Smooth muscle cell (in vitro differentiated cells): Measurements from ENCODE around the gene TSPAN19. TPM values are rescaled to one million over a fixed set of nuclear protein-coding genes. Genes with fewer than 3 reads are reported as not detected.

Source experiments
- DNase-seq: peaks from one replicate; lab custom pipeline; 2025; ENCODE audit not compliant: unreplicated experiment; lab: John Stamatoyannopoulos, UW
- H2AFZ ChIP-seq: fragments of 200-600 bp; sonication (generic); 2 replicates; pipeline ENCODE4 v1.6.0; 2016; ENCODE audit warnings: antibody characterized with exemption, low read depth, mild to moderate bottlenecking
- H3F3A ChIP-seq: fragments of 200-600 bp; sonication (generic); 2 replicates; pipeline ENCODE4 v1.6.0; 2017; ENCODE audit warnings: antibody characterized with exemption, low read depth
- H3K27ac ChIP-seq: fragments of 200-600 bp; sonication (generic); 2 replicates; pipeline ENCODE4 v1.5.1; 2016; ENCODE audit warnings: low read depth, mild to moderate bottlenecking
- H3K27me3 ChIP-seq: fragments of 200-600 bp; sonication (generic); 2 replicates; pipeline ENCODE4 v1.6.1; 2016; ENCODE audit warnings: low read depth, mild to moderate bottlenecking
- H3K36me3 ChIP-seq: fragments of 200-600 bp; sonication (generic); 2 replicates; pipeline ENCODE4 v1.5.1; 2016; ENCODE audit warnings: low read depth
- H3K4me1 ChIP-seq: fragments of 200-600 bp; sonication (generic); 2 replicates; pipeline ENCODE4 v1.5.1; 2016; ENCODE audit warnings: low read depth
- H3K4me2 ChIP-seq: fragments of 200-600 bp; sonication (generic); 2 replicates; pipeline ENCODE4 v1.6.0; 2016; ENCODE audit warnings: mild to moderate bottlenecking
- H3K4me3 ChIP-seq: fragments of 200-600 bp; sonication (generic); 2 replicates; pipeline ENCODE4 v1.5.1; 2016; ENCODE audit warnings: mild to moderate bottlenecking
- H3K79me2 ChIP-seq: fragments of 200-600 bp; sonication (generic); 2 replicates; pipeline ENCODE4 v1.6.0; 2016; ENCODE audit warnings: low read depth, mild to moderate bottlenecking
- H3K9ac ChIP-seq: fragments of 200-600 bp; sonication (generic); 2 replicates; pipeline ENCODE4 v1.6.0; 2016; ENCODE audit warnings: low read depth
- H3K9me3 ChIP-seq: fragments of 200-600 bp; sonication (generic); replicated peaks from 2 replicates; pipeline ENCODE4 v1.5.1; 2016; ENCODE audit warnings: low read depth
- H4K20me1 ChIP-seq: fragments of 200-600 bp; sonication (generic); 2 replicates; pipeline ENCODE4 v1.6.0; 2016; ENCODE audit warnings: low read depth
- CTCF ChIP-seq: fragments of 200-600 bp; sonication (generic); IDR thresholded peaks from 2 replicates; pipeline ENCODE4 v1.5.1; 2017; ENCODE audit warnings: borderline replicate concordance, mild to moderate bottlenecking, antibody characterized with exemption; ENCODE audit not compliant: insufficient read depth, poor library complexity, severe bottlenecking
- WGBS: methylation state at CpG from one replicate; pipeline ENCODE4 v1.1.7; 2016; ENCODE audit warnings: low lambda C conversion rate; 5-methylcytosine and 5-hydroxymethylcytosine counted together
- polyA plus RNA-seq: library from polyadenylated mRNA; unstranded; fragments of >200 nt; fragmentation: Nextera tagmentation; extraction: Ambion mirVana; gene quantifications from 2 replicates; pipeline ENCODE4 v1.2.1, GENCODE V29; 2016
- total RNA-seq: library from RNA; depleted of rRNA; stranded (reverse); fragments of >200 nt; gene quantifications from 2 replicates; pipeline ENCODE4 v1.2.3, GENCODE V29; 2014

The TSPAN19 gene
- total and polyA plus RNA-seq, 2 experiments from 2014 or later: not detected

DNA sequence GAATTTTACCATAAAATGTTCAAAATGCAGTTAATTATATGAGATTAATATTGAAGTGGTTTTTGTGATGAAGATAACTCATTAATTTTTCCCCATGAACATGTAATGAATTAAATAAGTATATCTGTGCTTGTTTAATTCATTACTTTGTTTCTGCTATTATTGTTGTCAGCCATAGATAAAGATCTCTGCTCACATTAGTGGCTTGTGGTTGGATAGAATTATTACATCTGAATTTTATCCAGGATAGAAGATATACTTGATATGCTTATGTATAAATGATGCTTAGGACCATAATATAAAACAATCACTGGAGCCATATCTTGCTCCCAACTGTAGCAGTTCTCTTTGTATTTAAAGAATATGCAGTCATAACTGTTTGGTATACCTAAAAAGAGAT is 18.5 kb downstream of the TSPAN19 start:
- H3K27ac ChIP-seq: no peak overlapping the region
- no peaks in the 10 kb centered on the region for H3K27me3 ChIP-seq
- H3K9me3 ChIP-seq: no peaks in the 10 kb centered on the region
- no peak overlapping the region for H3K4me2 ChIP-seq
- DNase-seq: no peak
- no peaks in the 10 kb centered on the region for H3K4me1 ChIP-seq
- no peak overlapping the region for H2AFZ ChIP-seq
- H3F3A ChIP-seq: no peaks in the 10 kb centered on the region
- no peaks in the 10 kb centered on the region for H4K20me1 ChIP-seq
- no peak for TF ChIP-seq CTCF
- H3K36me3 ChIP-seq: no peaks in the 10 kb centered on the region
- no peaks in the 10 kb centered on the region for H3K79me2 ChIP-seq
- no peak overlapping the region for H3K4me3 ChIP-seq
- no peak overlapping the region for H3K9ac ChIP-seq

- Histone ChIP-seq H3K36me3 (no peaks in the 10 kb centered on the region), H3K79me2 (no peaks in the 10 kb centered on the region), H3F3A (no peaks in the 10 kb centered on the region), H3K9ac (no peak overlapping the region), H3K4me2 (no peak overlapping the region), H4K20me1 (no peaks in the 10 kb centered on the region), H3K27ac (no peak overlapping the region), H3K9me3 (no peaks in the 10 kb centered on the region), H3K4me3 (no peak overlapping the region), H2AFZ (peak overlapping the region; percentile 8), H3K27me3 (no peaks in the 10 kb centered on the region), H3K4me1 (no peaks in the 10 kb centered on the region)
- 91% methylated on average over 3 of the region's 3 CpGs for WGBS
- no peak for DNase-seq
- no peak for TF ChIP-seq CTCF
Measured at GRCh38 chr12:85017133-85017532, 18.9 kb downstream of the TSPAN19 start.

DNA sequence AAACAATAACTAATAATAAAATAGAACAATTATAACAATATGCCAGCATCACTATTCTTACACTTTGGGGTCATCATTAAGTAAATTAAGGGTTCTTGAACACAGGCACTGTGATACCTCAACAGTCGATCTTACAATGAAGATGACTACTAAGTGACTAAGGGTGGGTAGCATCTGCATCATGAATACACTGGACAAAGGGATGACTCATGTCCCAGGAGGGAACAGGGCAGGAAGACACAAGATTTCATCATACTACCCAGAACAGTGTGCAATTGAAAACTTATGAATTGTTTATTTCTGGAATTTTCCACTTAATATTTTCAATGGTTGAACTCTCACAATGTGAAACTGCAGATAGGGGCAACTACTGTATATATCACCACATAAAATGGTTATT is 19.7 kb downstream of the TSPAN19 start:
- H3K36me3 ChIP-seq: no peaks in the 10 kb centered on the region
- H3K4me1 ChIP-seq: no peaks in the 10 kb centered on the region
- 25% methylated on average over 1 of the region's 1 CpG for WGBS
- H3F3A ChIP-seq: no peaks in the 10 kb centered on the region
- no peak overlapping the region for H3K27ac ChIP-seq
- no peak for DNase-seq
- H3K9ac ChIP-seq: no peak overlapping the region
- H3K79me2 ChIP-seq: no peaks in the 10 kb centered on the region
- no peak overlapping the region for H3K4me3 ChIP-seq
- H3K9me3 ChIP-seq: no peaks in the 10 kb centered on the region
- no peak overlapping the region for H3K4me2 ChIP-seq
- no peaks in the 10 kb centered on the region for H4K20me1 ChIP-seq
- TF ChIP-seq CTCF: no peak
- no peak overlapping the region for H2AFZ ChIP-seq
- H3K27me3 ChIP-seq: no peaks in the 10 kb centered on the region

GRCh38 chr12:85007836-85008235 is 28.2 kb downstream of the TSPAN19 start:
- Histone ChIP-seq H3K4me1 (no peaks in the 10 kb centered on the region), H3K9me3 (no peaks in the 10 kb centered on the region), H3K4me2 (no peak overlapping the region), H2AFZ (no peak overlapping the region), H4K20me1 (no peaks in the 10 kb centered on the region), H3K4me3 (no peak overlapping the region), H3K27me3 (no peaks in the 10 kb centered on the region), H3K36me3 (no peaks in the 10 kb centered on the region), H3K79me2 (no peaks in the 10 kb centered on the region), H3F3A (no peaks in the 10 kb centered on the region), H3K9ac (no peak overlapping the region), H3K27ac (no peak overlapping the region)
- WGBS: 83% methylated on average over 4 of the region's 4 CpGs
- TF ChIP-seq CTCF: no peak
- DNase-seq: no peak
